RWPE1 (cell line): Measurements from ENCODE around the gene SH3BGRL.

Source experiments
- CTCF ChIA-PET: fragments of 350-600 bp; sonication (Branson Sonifier 250); formaldehyde crosslinking; extraction: SDS; loops from one replicate; lab custom pipeline; 2021; lab: Yijun Ruan, JAX
- POLR2A ChIA-PET: fragments of 400-600 bp; formaldehyde crosslinking; extraction: SDS; loops from one replicate; lab custom pipeline; 2020; ENCODE audit warnings: antibody characterized with exemption; ENCODE audit not compliant: low non-redundant PET; lab: Yijun Ruan, JAX
- DNase-seq: peaks from one replicate; pipeline ENCODE4 v3.0.0; 2012; ENCODE audit warnings: low spot score
- H3K27ac ChIP-seq: fragments of 450-650 bp; 2 replicates; pipeline ENCODE4 v1.5.1; 2017
- TF ChIP-seq, protein P1 (sequence below): fragments of 450-650 bp; conservative IDR thresholded peaks from 2 replicates; pipeline ENCODE4 v1.5.1; 2017; ENCODE audit warnings: low read depth, mild to moderate bottlenecking

SH3BGRL gene

DNA sequence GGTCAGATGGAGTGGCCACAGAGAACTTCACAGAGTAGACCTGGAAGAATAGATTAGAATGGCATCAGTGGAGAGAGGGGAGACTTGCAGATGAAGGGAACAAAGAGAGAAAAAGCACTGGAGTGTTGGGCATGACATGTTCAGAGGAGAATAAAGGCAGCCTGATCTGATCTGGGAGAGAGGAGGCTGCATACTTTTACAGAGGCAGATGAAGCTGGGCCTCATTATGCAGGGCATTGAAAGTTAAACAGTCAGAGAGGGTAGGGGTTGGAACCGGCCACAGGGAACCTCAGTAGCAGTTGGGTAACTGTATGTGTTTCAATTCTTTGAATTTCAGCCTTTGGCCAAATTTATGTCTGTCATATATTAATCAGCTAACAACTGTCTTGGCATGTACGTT lies 61.2 kb downstream of the SH3BGRL start:
- no peak overlapping the region for H3K27ac ChIP-seq
- POLR2A ChIA-PET, result no interaction called here
- CTCF ChIA-PET, result no interaction called here
- TF ChIP-seq, protein P1, sequence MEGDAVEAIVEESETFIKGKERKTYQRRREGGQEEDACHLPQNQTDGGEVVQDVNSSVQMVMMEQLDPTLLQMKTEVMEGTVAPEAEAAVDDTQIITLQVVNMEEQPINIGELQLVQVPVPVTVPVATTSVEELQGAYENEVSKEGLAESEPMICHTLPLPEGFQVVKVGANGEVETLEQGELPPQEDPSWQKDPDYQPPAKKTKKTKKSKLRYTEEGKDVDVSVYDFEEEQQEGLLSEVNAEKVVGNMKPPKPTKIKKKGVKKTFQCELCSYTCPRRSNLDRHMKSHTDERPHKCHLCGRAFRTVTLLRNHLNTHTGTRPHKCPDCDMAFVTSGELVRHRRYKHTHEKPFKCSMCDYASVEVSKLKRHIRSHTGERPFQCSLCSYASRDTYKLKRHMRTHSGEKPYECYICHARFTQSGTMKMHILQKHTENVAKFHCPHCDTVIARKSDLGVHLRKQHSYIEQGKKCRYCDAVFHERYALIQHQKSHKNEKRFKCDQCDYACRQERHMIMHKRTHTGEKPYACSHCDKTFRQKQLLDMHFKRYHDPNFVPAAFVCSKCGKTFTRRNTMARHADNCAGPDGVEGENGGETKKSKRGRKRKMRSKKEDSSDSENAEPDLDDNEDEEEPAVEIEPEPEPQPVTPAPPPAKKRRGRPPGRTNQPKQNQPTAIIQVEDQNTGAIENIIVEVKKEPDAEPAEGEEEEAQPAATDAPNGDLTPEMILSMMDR, result no peak
- DNase-seq, result no peak

DNA sequence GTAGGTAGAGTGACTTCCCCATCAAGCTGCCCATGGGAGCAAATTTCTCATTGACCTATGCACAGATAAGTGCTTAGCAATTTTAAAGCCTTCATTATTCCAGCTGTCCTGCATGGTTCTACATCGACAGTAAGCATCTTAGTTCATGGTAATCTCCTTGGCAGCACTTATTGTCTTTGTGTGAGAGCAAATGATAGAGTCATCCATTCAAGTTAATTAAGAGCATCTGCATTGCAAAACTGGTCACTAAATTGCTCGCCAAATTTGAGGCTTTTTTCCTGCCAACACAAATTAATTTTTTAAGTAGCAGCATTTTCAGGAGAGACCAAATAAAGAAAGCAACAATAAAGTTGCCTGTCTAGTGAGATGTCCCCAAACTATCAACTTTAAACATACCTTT lies 76.7 kb downstream of the SH3BGRL start:
- DNase-seq, result no peak
- ChIA-PET CTCF (no interaction called here), POLR2A (no interaction called here)
- H3K27ac ChIP-seq, result no peak overlapping the region
- TF ChIP-seq, protein P1, result no peak

DNA sequence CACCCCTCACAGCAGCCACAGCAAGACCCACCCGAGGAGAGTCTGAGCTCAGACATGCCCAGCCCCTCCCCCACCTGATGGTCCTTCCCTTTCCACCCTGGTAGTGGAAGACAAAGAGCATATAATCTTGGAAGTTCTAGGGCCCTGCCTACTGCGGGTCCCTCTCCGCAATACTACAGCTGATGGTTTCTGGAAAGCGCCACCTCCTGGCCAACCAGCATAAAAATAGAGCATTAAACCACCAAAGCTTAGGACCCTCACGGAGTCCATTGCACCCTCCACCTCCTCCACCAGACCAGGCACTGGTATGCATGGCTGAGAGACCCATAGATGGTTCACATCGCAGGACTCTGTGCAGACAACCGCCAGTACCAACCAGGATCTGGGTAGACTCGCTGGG lies 78.2 kb downstream of the SH3BGRL start:
- CTCF ChIA-PET, result interaction anchor here (0.6 kb wide), 1 partner anchor 15 kb away, joined by 4 read pairs; no protein-coding TSS in a partner anchor

DNA sequence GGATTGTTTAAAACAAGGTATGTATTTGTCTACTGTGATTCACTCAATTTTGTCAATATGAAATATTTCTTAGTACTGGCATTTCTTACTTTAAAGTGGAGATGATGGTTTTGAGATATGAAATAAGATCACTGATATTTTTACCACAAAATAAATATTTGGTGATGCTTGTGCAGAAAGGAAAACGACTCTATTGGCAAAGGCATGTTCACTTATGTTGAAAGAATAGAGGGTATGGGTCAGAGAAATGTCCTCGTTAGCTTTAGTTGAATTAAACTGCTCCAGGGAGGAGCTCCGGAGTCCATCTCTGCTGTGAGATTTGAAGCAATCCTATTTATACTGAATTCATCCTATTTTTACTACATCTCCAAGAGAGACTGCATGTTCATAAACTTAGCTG lies 84.2 kb downstream of the SH3BGRL start:
- ChIA-PET POLR2A (no interaction called here), CTCF (no interaction called here)
- TF ChIP-seq, protein P1, result no peak
- no peak for DNase-seq
- no peak overlapping the region for H3K27ac ChIP-seq

More for the DNA sequence above, 78.2 kb downstream of the SH3BGRL start:
- TF ChIP-seq, protein P1, result no peak
- no peak overlapping the region for H3K27ac ChIP-seq
- POLR2A ChIA-PET, result no interaction called here
- no peak for DNase-seq

DNA sequence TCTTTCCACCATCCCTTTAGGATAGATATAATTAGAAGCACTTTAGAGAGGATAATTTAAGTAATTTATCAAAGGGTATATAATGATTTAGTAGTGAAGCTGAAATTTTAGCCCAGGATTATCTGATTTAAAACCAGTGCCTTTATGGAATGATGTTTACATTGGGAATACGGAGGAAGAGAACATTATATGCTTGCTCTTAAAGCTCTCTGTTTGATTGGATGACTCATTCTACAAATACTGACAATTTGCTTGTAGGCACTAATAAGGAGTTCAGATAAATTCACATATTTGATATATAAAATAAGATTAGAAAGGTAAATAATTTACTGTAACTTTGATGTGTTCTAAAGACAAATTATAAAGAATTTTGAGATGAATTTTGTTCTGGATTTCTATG lies 84.7 kb downstream of the SH3BGRL start:
- TF ChIP-seq, protein P1, result no peak
- ChIA-PET POLR2A (no interaction called here), CTCF (no interaction called here)
- DNase-seq, result peak; percentile 0
- H3K27ac ChIP-seq, result no peak overlapping the region

DNA sequence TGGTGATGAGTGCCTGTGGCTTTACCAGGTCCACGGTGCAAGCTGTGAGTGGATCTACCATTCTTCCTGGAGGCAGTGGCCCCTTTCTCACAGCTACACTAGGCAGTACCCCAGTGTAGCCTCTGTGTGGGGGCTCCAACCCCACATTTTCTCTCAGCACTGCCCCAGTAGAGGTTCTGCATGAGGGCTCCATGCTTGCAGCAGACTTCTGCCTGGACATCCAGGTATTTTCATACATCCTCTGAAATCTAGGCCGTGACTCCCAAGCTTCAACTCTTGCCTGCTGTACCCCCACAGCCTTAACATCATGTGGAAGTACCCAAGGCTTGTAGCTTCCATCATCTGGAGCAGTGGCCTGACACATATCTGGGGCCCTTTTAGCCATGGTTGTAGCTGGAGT lies 90.1 kb downstream of the SH3BGRL start:
- CTCF ChIA-PET, result no interaction called here
- TF ChIP-seq, protein P1, result no peak
- POLR2A ChIA-PET, result no interaction called here
- no peak overlapping the region for H3K27ac ChIP-seq
- no peak for DNase-seq

DNA sequence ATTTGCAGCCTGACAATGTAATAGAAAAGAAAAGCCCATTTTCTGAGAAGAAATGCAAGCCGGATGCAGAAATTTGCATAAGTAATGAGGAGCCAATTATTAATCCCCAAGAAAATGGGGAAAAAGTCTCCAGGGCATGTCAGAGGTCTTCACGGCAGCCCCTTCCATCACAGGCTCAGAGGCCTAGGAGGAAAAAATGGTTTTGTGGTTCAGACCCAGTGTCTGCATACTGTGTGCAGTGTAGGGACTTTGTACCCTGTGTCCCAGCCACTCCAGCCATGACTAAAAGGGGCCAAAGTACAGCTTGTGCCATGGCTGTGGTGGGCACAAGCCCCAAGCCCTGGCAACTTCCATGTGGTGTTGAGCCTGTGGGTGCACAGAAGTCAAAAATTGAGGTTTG lies 92.2 kb downstream of the SH3BGRL start:
- TF ChIP-seq, protein P1, result no peak
- CTCF ChIA-PET, result no interaction called here
- POLR2A ChIA-PET, result no interaction called here
- no peak for DNase-seq
- H3K27ac ChIP-seq, result no peak overlapping the region
